K562 (cell line): ENCODE data around the gene STX19. TPM values are rescaled to one million over a fixed set of nuclear protein-coding genes. Genes with fewer than 3 reads are reported as not detected.

Source experiments
- FOSL1 ChIP-seq: fragments of 200-800 bp; sonication (Bioruptor generic); conservative IDR thresholded peaks from 2 replicates; pipeline ENCODE4 v1.6.1; 2016; ENCODE audit warnings: missing genetic modification characterization, missing compliant biosample characterization
- NR4A1 ChIP-seq, 2 experiments: fragments of 250-450 bp in 1 of 2; fragments of 450-650 bp in 1 of 2; sonication (Bioruptor Pico) in 1 of 2; IDR thresholded peaks; 2 replicates each; pipeline versions ENCODE4 v1.4.0 to v1.6.1; 2016 to 2020; ENCODE audit warnings: mild to moderate bottlenecking in 2 of 2, missing compliant biosample characterization in 1 of 2, missing genetic modification characterization in 1 of 2, moderate library complexity in 1 of 2
- REST ChIP-seq, 2 experiments: fragments of 450-650 bp; formaldehyde crosslinking in 1 of 2; IDR thresholded peaks; 2 replicates each; pipeline versions ENCODE4 v1.4.0 to v1.6.1; 2014 to 2020; ENCODE audit warnings: mild to moderate bottlenecking in 2 of 2, borderline replicate concordance in 1 of 2, low read depth in 1 of 2
- SETDB1 ChIP-seq: IDR thresholded peaks from one replicate; pipeline ENCODE4 v1.6.1; 2012; ENCODE audit warnings: low read length, control low read depth, inconsistent platforms
- SRSF9 ChIP-seq: fragments of 200-400 bp; formaldehyde crosslinking; IDR thresholded peaks from 2 replicates; pipeline ENCODE4 v1.6.1; 2017; ENCODE audit warnings: low read depth, low read length, borderline replicate concordance
- TGIF2 ChIP-seq: sonication (generic); formaldehyde crosslinking; IDR thresholded peaks from 2 replicates; pipeline ENCODE4 v1.8.1; 2022; ENCODE audit warnings: mild to moderate bottlenecking, missing genetic modification reagents, moderate library complexity
- ZBTB17 ChIP-seq: fragments of 450-650 bp; formaldehyde crosslinking; IDR thresholded peaks from 2 replicates; pipeline ENCODE4 v1.4.0; 2020; ENCODE audit warnings: mild to moderate bottlenecking
- ZBTB7A ChIP-seq: IDR thresholded peaks from 2 replicates; pipeline ENCODE4 v1.6.1; 2011; ENCODE audit warnings: low read depth, mild to moderate bottlenecking, low read length, moderate library complexity, borderline replicate concordance; ENCODE audit not compliant: control insufficient read depth
- ZFP30 ChIP-seq: fragments of 250-450 bp; sonication (Bioruptor Pico); IDR thresholded peaks from 2 replicates; pipeline ENCODE4 v1.8.0; 2022; ENCODE audit warnings: moderate library complexity, mild to moderate bottlenecking, inconsistent platforms, borderline replicate concordance
- ZNF75A ChIP-seq: fragments of 450-650 bp; formaldehyde crosslinking; IDR thresholded peaks from 2 replicates; pipeline ENCODE4 v1.4.0; 2020; ENCODE audit warnings: mild to moderate bottlenecking
- ZZZ3 ChIP-seq: fragments of 450-650 bp; IDR thresholded peaks from 2 replicates; pipeline ENCODE4 v1.6.1; 2016; ENCODE audit warnings: antibody characterized with exemption, mild to moderate bottlenecking, moderate library complexity
- polyA plus RNA-seq, 8 experiments: library from polyadenylated mRNA; depleted of rRNA in 4 of 8; stranded (reverse) in 5 of 8; unstranded in 3 of 8; fragments of >200 nt; fragmentation: Nextera tagmentation in 2 of 8; fragmentation: Illumina TruSeq in 1 of 8; extraction: Ambion mirVana in 2 of 8; extraction: Trizol in 1 of 8; gene quantifications; 2 replicates each; pipeline versions ENCODE4 v1.2.1 to v1.2.3, GENCODE V29; 2011 to 2014; ENCODE audit warnings: inconsistent platforms in 1 of 8, missing spikeins in 1 of 8
- total RNA-seq, 7 experiments: library from RNA; depleted of rRNA in 6 of 7; stranded (reverse); fragments of >200 nt in 6 of 7; fragmentation: Illumina TruSeq in 2 of 7; extraction: Trizol in 2 of 7; gene quantifications; 2 replicates each; pipeline versions ENCODE4 v1.2.1 to v1.2.3, GENCODE V29; 2011 to 2021; ENCODE audit warnings: low replicate concordance in 1 of 7
- TF ChIP-seq, protein P1 (sequence below), 3 experiments: fragments of 200-800 bp in 1 of 3; fragments of 250-450 bp in 1 of 3; fragments of 450-650 bp in 1 of 3; sonication (Bioruptor Pico) in 1 of 3; sonication (Bioruptor generic) in 1 of 3; formaldehyde crosslinking in 1 of 3; IDR thresholded peaks; 2 replicates each; pipeline versions ENCODE4 v1.6.1 to v1.8.0; 2016 to 2022; ENCODE audit warnings: mild to moderate bottlenecking in 2 of 3, missing genetic modification characterization in 2 of 3, missing compliant biosample characterization in 1 of 3, moderate library complexity in 1 of 3

The STX19 gene
- total and polyA plus RNA-seq, 9 of the 15 experiments (the other 6 are each of a cell fraction or from before 2014, with no cell fraction given) = 0.04 TPM; not detected in 8

GRCh38 chr3:93973131-93974126 lies 55.0 kb downstream of the STX19 start, which contains the start of gene PROS1 (continued):
- TF ChIP-seq ZFP30 (no peak), NR4A1 (CRISPR knock-in tag; IDR thresholded peaks at IDR 0.05) (no peak), NR4A1 (tag; IDR thresholded peaks at IDR 0.05) (no peak), SETDB1 (no peak), ZZZ3 (no peak), TGIF2 (CRISPR knock-in tag) (no peak), SRSF9 (no peak), REST (IDR thresholded peaks at IDR 0.05; ENCODE audit: borderline replicate concordance) (peak; percentile 61), REST (CRISPR knock-in tag; IDR thresholded peaks at IDR 0.05; ENCODE audit: low read depth) (no peak), ZNF75A (CRISPR knock-in tag) (no peak), FOSL1 (tag) (peak; percentile 31; the same call in 1 of the 2 replicates), ZBTB17 (CRISPR knock-in tag) (no peak), ZBTB7A (peak; percentile 96)
- TF ChIP-seq, protein P1, sequence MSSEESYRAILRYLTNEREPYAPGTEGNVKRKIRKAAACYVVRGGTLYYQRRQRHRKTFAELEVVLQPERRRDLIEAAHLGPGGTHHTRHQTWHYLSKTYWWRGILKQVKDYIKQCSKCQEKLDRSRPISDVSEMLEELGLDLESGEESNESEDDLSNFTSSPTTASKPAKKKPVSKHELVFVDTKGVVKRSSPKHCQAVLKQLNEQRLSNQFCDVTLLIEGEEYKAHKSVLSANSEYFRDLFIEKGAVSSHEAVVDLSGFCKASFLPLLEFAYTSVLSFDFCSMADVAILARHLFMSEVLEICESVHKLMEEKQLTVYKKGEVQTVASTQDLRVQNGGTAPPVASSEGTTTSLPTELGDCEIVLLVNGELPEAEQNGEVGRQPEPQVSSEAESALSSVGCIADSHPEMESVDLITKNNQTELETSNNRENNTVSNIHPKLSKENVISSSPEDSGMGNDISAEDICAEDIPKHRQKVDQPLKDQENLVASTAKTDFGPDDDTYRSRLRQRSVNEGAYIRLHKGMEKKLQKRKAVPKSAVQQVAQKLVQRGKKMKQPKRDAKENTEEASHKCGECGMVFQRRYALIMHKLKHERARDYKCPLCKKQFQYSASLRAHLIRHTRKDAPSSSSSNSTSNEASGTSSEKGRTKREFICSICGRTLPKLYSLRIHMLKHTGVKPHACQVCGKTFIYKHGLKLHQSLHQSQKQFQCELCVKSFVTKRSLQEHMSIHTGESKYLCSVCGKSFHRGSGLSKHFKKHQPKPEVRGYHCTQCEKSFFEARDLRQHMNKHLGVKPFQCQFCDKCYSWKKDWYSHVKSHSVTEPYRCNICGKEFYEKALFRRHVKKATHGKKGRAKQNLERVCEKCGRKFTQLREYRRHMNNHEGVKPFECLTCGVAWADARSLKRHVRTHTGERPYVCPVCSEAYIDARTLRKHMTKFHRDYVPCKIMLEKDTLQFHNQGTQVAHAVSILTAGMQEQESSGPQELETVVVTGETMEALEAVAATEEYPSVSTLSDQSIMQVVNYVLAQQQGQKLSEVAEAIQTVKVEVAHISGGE (CRISPR knock-in tag; IDR thresholded peaks at IDR 0.05) = peak in 1 of 3 experiments; percentile 70; a peak in 2 of 6 replicates
